Colon (tissue), 2 donors: Measurements from ENCODE around the gene MLST8.
"Not testable (repeated sequence)": the region's sequence is repeated elsewhere in the genome, so short reads cannot be mapped to it uniquely, and the experiment has no call there.

Experiments
- FAIRE-seq: peaks from 2 replicates; lab custom pipeline; 2012; peaks lifted over from hg19 to GRCh38; lab: Jason Lieb, UNC
- donor health status: control.
- donor health status: control.

Gene MLST8

GRCh38 chr16:2246301-2246885 is 41.1 kb downstream of the MLST8 start:
- no peak for FAIRE-seq

GRCh38 chr16:2250652-2251295 is 45.5 kb downstream of the MLST8 start:
- no peak for FAIRE-seq

GRCh38 chr16:2251296-2252111 is 46.2 kb downstream of the MLST8 start, which contains the start of gene ECI1:
TSS of gene ECI1 (minus strand) at chr16:2251587. CDS start at chr16:2251566, 21 bp downstream.
- FAIRE-seq = no peak

GRCh38 chr16:2252806-2253148 is 47.5 kb downstream of the MLST8 start:
- FAIRE-seq = no peak

GRCh38 chr16:2253293-2253692 is 48.0 kb downstream of the MLST8 start:
- FAIRE-seq = no peak

GRCh38 chr16:2256531-2257140 is 51.4 kb downstream of the MLST8 start:
- no peak for FAIRE-seq

- no peak for FAIRE-seq
Measured at GRCh38 chr16:2257726-2258125, 52.5 kb downstream of the MLST8 start.

- FAIRE-seq = not testable (repeated sequence)
Measured at GRCh38 chr16:2258530-2258929, 53.3 kb downstream of the MLST8 start.
